Cardiac fibroblast (primary cell): ENCODE measurements around the gene TMEM131.

Experiments
- DNase-seq, 2 donors: peaks; one replicate each; pipeline versions ENCODE4 v3.0.0 to v3.0.0-alpha.2; 2010; ENCODE audit warnings: low read depth in 2 of 2
- H3K4me3 ChIP-seq, 2 donors: replicated peaks in 1 of 2; 1 replicate in 1 of 2; 2 replicates in 1 of 2; pipeline ENCODE4 v1.5.1; 2011; ENCODE audit warnings: low read depth in 2 of 2, low read length in 2 of 2, mild to moderate bottlenecking in 2 of 2, moderate library complexity in 1 of 2
- CTCF ChIP-seq: IDR thresholded peaks from one replicate; pipeline ENCODE4 v1.5.1; 2011; ENCODE audit warnings: low read depth, mild to moderate bottlenecking, low read length, inconsistent platforms

TMEM131 gene

GRCh38 chr2:97819754-97820153 lies 176.0 kb downstream of the TMEM131 start:
- no peak overlapping the region for H3K4me3 ChIP-seq
- TF ChIP-seq CTCF = no peak
- no peak for DNase-seq

- peak in 1 of 2 donors; percentile 9 for DNase-seq
- no peak for TF ChIP-seq CTCF
Observed at GRCh38 chr2:97816411-97816810, 179.3 kb downstream of the TMEM131 start.

GRCh38 chr2:97812931-97813330 lies 182.8 kb downstream of the TMEM131 start:
- no peak for DNase-seq
- TF ChIP-seq CTCF = no peak

More at GRCh38 chr2:97816411-97816810, 179.3 kb downstream of the TMEM131 start:
- no peak overlapping the region for H3K4me3 ChIP-seq

GRCh38 chr2:97808816-97809215 lies 186.9 kb downstream of the TMEM131 start:
- TF ChIP-seq CTCF = no peak

More at GRCh38 chr2:97812931-97813330, 182.8 kb downstream of the TMEM131 start:
- H3K4me3 ChIP-seq = no peak overlapping the region

GRCh38 chr2:97806738-97807618 lies 188.8 kb downstream of the TMEM131 start:
- H3K4me3 ChIP-seq = no peak overlapping the region
- TF ChIP-seq CTCF = peak; percentile 92
- peak; percentile 80 to 84 for DNase-seq

More at GRCh38 chr2:97808816-97809215, 186.9 kb downstream of the TMEM131 start:
- H3K4me3 ChIP-seq = no peak overlapping the region
- no peak for DNase-seq

- H3K4me3 ChIP-seq = no peak overlapping the region
- TF ChIP-seq CTCF = no peak
- no peak for DNase-seq
Observed at GRCh38 chr2:97805776-97806175, 190.0 kb downstream of the TMEM131 start.

GRCh38 chr2:97801028-97801427 lies 194.7 kb downstream of the TMEM131 start:
- no peak overlapping the region for H3K4me3 ChIP-seq
- no peak for TF ChIP-seq CTCF
- no peak for DNase-seq
